Prostate gland (tissue), 2 donors: ENCODE data around the gene SS18L1. TPM values are rescaled to one million over a fixed set of nuclear protein-coding genes. Genes with fewer than 3 reads are reported as not detected.
"Not testable (repeated sequence)": the region's sequence is repeated elsewhere in the genome, so short reads cannot be mapped to it uniquely, and the experiment has no call there.

ENCODE experiments used
- DNase-seq: peaks from one replicate; pipeline ENCODE4 v3.0.0-alpha.2; 2019; ENCODE audit warnings: low spot score
- H3K27ac ChIP-seq, 2 donors: fragments of 200-600 bp; sonication (generic); 2 replicates each; pipeline ENCODE4 v1.5.1; 2017 to 2019
- H3K27me3 ChIP-seq: fragments of 200-600 bp; sonication (generic); replicated peaks from 2 replicates; pipeline ENCODE4 v1.5.1; 2019; ENCODE audit not compliant: insufficient read depth
- H3K36me3 ChIP-seq, 2 donors: fragments of 200-600 bp; sonication (generic); 1 replicate in 1 of 2; 2 replicates in 1 of 2; pipeline versions ENCODE4 v1.5.1 to v1.8.1; 2017 to 2019
- H3K4me1 ChIP-seq: fragments of 200-600 bp; sonication (generic); replicated peaks from 2 replicates; pipeline ENCODE4 v1.5.1; 2019
- H3K4me3 ChIP-seq, 2 donors: fragments of 200-600 bp; sonication (generic); 2 replicates each; pipeline ENCODE4 v1.5.1; 2017 to 2019
- H3K9me3 ChIP-seq: fragments of 200-600 bp; sonication (generic); 2 replicates; pipeline ENCODE4 v1.5.1; 2017
- CTCF ChIP-seq, 4 experiments: fragments of 200-600 bp in 2 of 4; fragments of 450-650 bp in 2 of 4; sonication (generic) in 2 of 4; IDR thresholded peaks; 1 replicate in 3 of 4; 2 replicates in 1 of 4; pipeline ENCODE4 v1.5.1; 2016 to 2019; ENCODE audit warnings: antibody characterized with exemption in 4 of 4, mild to moderate bottlenecking in 2 of 4, moderate library complexity in 2 of 4
- POLR2A ChIP-seq: fragments of 450-650 bp; IDR thresholded peaks from one replicate; pipeline ENCODE4 v1.6.1; 2016; ENCODE audit warnings: antibody characterized with exemption, mild to moderate bottlenecking
- POLR2AphosphoS5 ChIP-seq: sonication (generic); formaldehyde crosslinking; IDR thresholded peaks from one replicate; pipeline ENCODE4 v1.6.1; 2017; ENCODE audit warnings: antibody characterized with exemption
- WGBS: methylation state at CpG from one replicate; pipeline ENCODE4 v1.1.5; 2018; 5-methylcytosine and 5-hydroxymethylcytosine counted together
- intact Hi-C: fragments of 100-400 bp; cut with DNase I; formaldehyde crosslinking; loops from one replicate; pipeline ENCODE4 v1.14.2; 2022
- total RNA-seq, 2 donors: library from RNA; depleted of rRNA; stranded (reverse); fragments of >200 nt; gene quantifications; one replicate each; pipeline ENCODE4 v1.1.0, GENCODE V29; 2016

Gene SS18L1
- total RNA-seq, 2 donors from 2014 or later, result 17.9 to 32.7 TPM

GRCh38 chr20:62112368-62112767 lies 31.2 kb upstream of the SS18L1 start:
- no peaks in the 10 kb centered on the region for H3K27me3 ChIP-seq
- H3K4me3 ChIP-seq, result no peak overlapping the region
- TF ChIP-seq POLR2A, result no peak
- TF ChIP-seq POLR2AphosphoS5, result no peak
- no peak for TF ChIP-seq CTCF (IDR thresholded peaks at IDR 0.05)
- no peak overlapping the region for H3K27ac ChIP-seq
- no peak for DNase-seq
- no peaks in the 10 kb centered on the region for H3K9me3 ChIP-seq
- intact Hi-C loops, result no loop called here
- H3K4me1 ChIP-seq, result no peaks in the 10 kb centered on the region
- 86% methylated on average over 6 of the region's 6 CpGs for WGBS
- no peaks in the 10 kb centered on the region for H3K36me3 ChIP-seq

GRCh38 chr20:62114894-62115293 lies 28.7 kb upstream of the SS18L1 start:
- Histone ChIP-seq H3K9me3 (no peaks in the 10 kb centered on the region), H3K4me3 (no peak overlapping the region), H3K27ac (no peak overlapping the region), H3K27me3 (no peaks in the 10 kb centered on the region), H3K4me1 (no peaks in the 10 kb centered on the region), H3K36me3 (no peaks in the 10 kb centered on the region)
- TF ChIP-seq CTCF (IDR thresholded peaks at IDR 0.05) (no peak), POLR2AphosphoS5 (no peak), POLR2A (no peak)
- intact Hi-C loops, result no loop called here
- no peak for DNase-seq
- 34% methylated on average over 8 of the region's 8 CpGs for WGBS

GRCh38 chr20:62115800-62116407 lies 27.7 kb upstream of the SS18L1 start:
- H3K4me1 ChIP-seq, intact Hi-C loops, H3K36me3 ChIP-seq, DNase-seq, H3K4me3 ChIP-seq, H3K9me3 ChIP-seq, H3K27me3 ChIP-seq, H3K27ac ChIP-seq: not testable (repeated sequence)
- 82% methylated on average over 7 of the region's 7 CpGs for WGBS

GRCh38 chr20:62116558-62117361 lies 26.8 kb upstream of the SS18L1 start:
- DNase-seq, result no peak
- Histone ChIP-seq H3K4me1 (no peaks in the 10 kb centered on the region), H3K36me3 (no peaks in the 10 kb centered on the region), H3K4me3 (no peak overlapping the region), H3K27me3 (no peaks in the 10 kb centered on the region), H3K9me3 (no peaks in the 10 kb centered on the region), H3K27ac (no peak overlapping the region)
- no peak for TF ChIP-seq CTCF (IDR thresholded peaks at IDR 0.05)
- intact Hi-C loops, result no loop called here
- WGBS, result 74% methylated on average over 38 of the region's 38 CpGs

GRCh38 chr20:62117362-62117646 lies 26.3 kb upstream of the SS18L1 start:
- no peak overlapping the region for H3K4me3 ChIP-seq
- no peaks in the 10 kb centered on the region for H3K4me1 ChIP-seq
- H3K36me3 ChIP-seq, result no peaks in the 10 kb centered on the region
- no peak for TF ChIP-seq POLR2AphosphoS5
- TF ChIP-seq CTCF (IDR thresholded peaks at IDR 0.05), result no peak
- intact Hi-C loops, result no loop called here
- no peak for DNase-seq
- H3K9me3 ChIP-seq, result no peaks in the 10 kb centered on the region
- H3K27ac ChIP-seq, result no peak overlapping the region
- WGBS, result 35% methylated on average over 9 of the region's 9 CpGs
- no peaks in the 10 kb centered on the region for H3K27me3 ChIP-seq
